WI38 (cell line): ENCODE data around the gene VWC2.

Source experiments
- H3K4me3 ChIP-seq: 2 replicates; pipeline ENCODE4 v1.5.1; 2011; ENCODE audit warnings: low read depth, mild to moderate bottlenecking, control low read depth, low read length
- CTCF ChIP-seq: IDR thresholded peaks from 2 replicates; pipeline ENCODE4 v1.5.1; 2012; ENCODE audit warnings: low read depth, mild to moderate bottlenecking, control low read depth, low read length

VWC2 gene

GRCh38 chr7:49873420-49873819, 100.0 kb downstream of the VWC2 start:
- no peak for TF ChIP-seq CTCF
- no peak overlapping the region for H3K4me3 ChIP-seq

GRCh38 chr7:49875336-49875735, 101.9 kb downstream of the VWC2 start:
- no peak overlapping the region for H3K4me3 ChIP-seq
- TF ChIP-seq CTCF: no peak

- no peak overlapping the region for H3K4me3 ChIP-seq
- no peak for TF ChIP-seq CTCF
These were observed 102.8 kb downstream of the VWC2 start for GRCh38 chr7:49876202-49876601.

- TF ChIP-seq CTCF: no peak
- H3K4me3 ChIP-seq: no peak overlapping the region
These were observed 104.7 kb downstream of the VWC2 start for GRCh38 chr7:49878089-49878488.

- H3K4me3 ChIP-seq: no peak overlapping the region
- no peak for TF ChIP-seq CTCF
These were observed 105.2 kb downstream of the VWC2 start for GRCh38 chr7:49878627-49879026.

GRCh38 chr7:49883933-49884332, 110.5 kb downstream of the VWC2 start:
- TF ChIP-seq CTCF: no peak
- H3K4me3 ChIP-seq: no peak overlapping the region

- H3K4me3 ChIP-seq: no peak overlapping the region
- TF ChIP-seq CTCF: no peak
These were observed 112.3 kb downstream of the VWC2 start for GRCh38 chr7:49885593-49886285.
